Stimulated activated CD8-positive, alpha-beta memory T cell treated with anti-CD3 and anti-CD28 coated beads, Interleukin-4, amount 100 ng/mL, for 24 hours (primary cell): ENCODE data around the gene RBMS1.

ENCODE experiments used
- DNase-seq: peaks from one replicate; pipeline ENCODE4 v3.0.0-alpha.2; 2020; ENCODE audit warnings: low read depth

RBMS1 gene

GRCh38 chr2:160278101-160278878, 215.3 kb downstream of the RBMS1 start:
- no peak for DNase-seq

- DNase-seq, result no peak
Measured at GRCh38 chr2:160277151-160277550, 216.5 kb downstream of the RBMS1 start.

GRCh38 chr2:160275656-160276055, 218.0 kb downstream of the RBMS1 start:
- no peak for DNase-seq

- no peak for DNase-seq
Measured at GRCh38 chr2:160271171-160272086, 222.2 kb downstream of the RBMS1 start.

- DNase-seq, result no peak
Measured at GRCh38 chr2:160270571-160271113, 223.0 kb downstream of the RBMS1 start.

GRCh38 chr2:160269803-160270570, 223.6 kb downstream of the RBMS1 start:
- peak; percentile 55 for DNase-seq

- no peak for DNase-seq
Measured at GRCh38 chr2:160269365-160269764, 224.2 kb downstream of the RBMS1 start.

GRCh38 chr2:160268151-160268781, 225.3 kb downstream of the RBMS1 start:
- DNase-seq, result no peak

- no peak for DNase-seq
Measured at GRCh38 chr2:160267692-160268091, 225.9 kb downstream of the RBMS1 start.

- no peak for DNase-seq
Measured at GRCh38 chr2:160267022-160267421, 226.6 kb downstream of the RBMS1 start.

- DNase-seq, result no peak
Measured at GRCh38 chr2:160266037-160266551, 227.5 kb downstream of the RBMS1 start.

GRCh38 chr2:160264308-160264707, 229.3 kb downstream of the RBMS1 start:
- DNase-seq, result no peak

GRCh38 chr2:160261732-160262131, 231.9 kb downstream of the RBMS1 start:
- no peak for DNase-seq

- no peak for DNase-seq
Measured at GRCh38 chr2:160258492-160258805, 235.2 kb downstream of the RBMS1 start.

- no peak for DNase-seq
Measured at GRCh38 chr2:160257743-160258491, 235.7 kb downstream of the RBMS1 start.

- DNase-seq, result no peak
Measured at GRCh38 chr2:160257041-160257742, 236.4 kb downstream of the RBMS1 start.

GRCh38 chr2:160256507-160256906, 237.1 kb downstream of the RBMS1 start:
- no peak for DNase-seq

GRCh38 chr2:160255408-160255807, 238.2 kb downstream of the RBMS1 start:
- no peak for DNase-seq

- DNase-seq, result no peak
Measured at GRCh38 chr2:160254189-160254762, 239.3 kb downstream of the RBMS1 start.
